GM21381 (cell line): Measurements from ENCODE around the gene FAM9C.
A peak's percentile ranks its signal among the peaks of the same experiment; 100 is the strongest.

Experiments
- ATAC-seq: cut with Tn5 transposase; IDR thresholded peaks from one replicate; pipeline ENCODE4 v1.9.1; 2021; ENCODE audit warnings: mild to moderate bottlenecking, moderate library complexity; ENCODE audit not compliant: unreplicated experiment

FAM9C gene

DNA sequence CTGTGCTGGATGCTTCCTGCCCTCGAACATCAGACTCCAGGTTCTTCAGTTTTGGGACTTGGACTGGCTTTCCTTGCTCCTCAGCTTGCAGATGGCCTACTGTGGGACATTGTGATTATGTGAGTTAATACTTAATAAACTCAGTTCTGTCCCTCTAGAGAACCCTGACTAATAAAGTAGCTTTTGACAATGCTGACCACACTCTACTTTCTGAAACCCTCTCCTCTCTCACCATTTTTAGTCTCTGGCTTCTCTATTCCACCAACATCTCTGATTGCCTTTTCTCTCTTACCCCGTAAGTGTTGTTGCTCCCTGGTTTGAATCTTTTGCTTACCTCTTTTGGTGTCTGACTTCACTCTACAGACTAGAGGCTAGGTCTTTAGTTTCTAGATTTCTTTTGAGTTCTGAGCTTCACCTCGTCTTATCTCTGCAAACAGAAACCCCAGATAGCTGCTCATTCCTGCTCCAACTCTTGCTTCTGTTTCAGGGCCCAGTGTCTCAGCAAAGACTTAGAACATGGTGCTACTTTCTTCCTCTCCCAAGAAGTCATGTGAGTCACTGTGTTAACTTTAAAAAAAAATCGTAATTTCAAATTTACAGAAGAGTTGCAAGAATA is 58.1 kb downstream of the FAM9C start:
- ATAC-seq: peak; percentile 48
